Effector CD4-positive, alpha-beta T cell (primary cell): ENCODE measurements around the gene LRRC17. TPM values are rescaled to one million over a fixed set of nuclear protein-coding genes. Genes with fewer than 3 reads are reported as not detected.

Experiments used
- DNase-seq: peaks from one replicate; pipeline ENCODE4 v3.0.0-alpha.2; 2020
- total RNA-seq: gene quantifications from one replicate; lab custom pipeline; 2026; lab: John Stamatoyannopoulos, UW

LRRC17 gene
- total RNA-seq = not detected

DNA sequence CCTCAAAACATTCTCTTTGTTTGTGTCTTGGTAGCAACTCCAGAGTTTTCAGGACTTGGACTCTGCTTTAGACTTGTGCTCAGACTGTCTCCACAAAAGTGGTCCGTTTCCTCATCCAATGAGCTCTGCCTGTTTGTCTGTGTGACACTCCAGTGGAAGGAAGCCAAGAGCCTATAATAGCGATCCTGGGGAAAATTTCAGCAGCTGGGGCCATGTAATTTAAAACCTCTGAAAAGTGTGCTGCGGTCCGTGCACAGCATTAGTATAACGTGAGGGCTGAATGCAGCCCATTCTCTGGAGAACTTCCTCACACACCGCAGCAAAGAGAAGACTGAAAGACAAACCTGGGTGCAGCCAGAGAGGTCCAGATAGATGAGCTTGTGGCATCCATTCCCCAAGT, at the start of gene LRRC17:
LRRC17 (plus strand) TSS at position 259 of the 400 bp plus-strand sequence. CDS start 20,914 bp downstream, outside the sequence.
- DNase-seq = no peak

GRCh38 chr7:102864958-102865357, 47.8 kb upstream of the LRRC17 start:
- no peak for DNase-seq

DNA sequence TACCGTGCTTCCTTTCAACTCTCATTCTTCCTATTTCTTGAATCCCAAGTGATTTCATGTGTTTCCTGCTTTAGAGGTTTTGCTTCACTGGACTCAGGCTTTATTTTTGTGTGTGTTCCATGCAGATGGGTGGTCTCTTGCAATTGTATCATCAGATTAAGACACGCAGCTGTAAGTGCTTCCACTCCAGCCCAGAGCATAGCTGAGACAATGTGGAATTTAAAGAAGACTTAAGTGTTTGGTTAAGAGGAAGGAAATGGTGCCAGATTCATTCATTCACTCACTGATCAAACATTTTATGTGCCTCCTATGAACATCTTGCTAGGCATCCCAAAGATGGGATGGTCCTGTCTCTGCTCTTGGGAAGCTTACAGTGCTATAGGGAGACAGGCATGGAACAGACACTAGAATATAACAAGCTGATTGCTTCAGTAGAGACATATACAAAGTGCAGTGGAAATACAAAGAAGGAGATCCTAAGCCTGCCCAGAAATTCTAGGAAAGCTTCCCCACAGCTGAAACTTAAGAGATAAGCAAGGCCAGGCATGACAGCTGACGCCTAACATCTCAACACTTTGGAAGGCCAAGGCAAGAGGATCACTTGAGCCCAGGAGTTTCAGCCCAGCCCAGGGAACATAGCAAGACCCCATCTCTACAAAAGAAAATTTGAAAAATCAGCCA, 46.1 kb upstream of the LRRC17 start:
- no peak for DNase-seq

DNA sequence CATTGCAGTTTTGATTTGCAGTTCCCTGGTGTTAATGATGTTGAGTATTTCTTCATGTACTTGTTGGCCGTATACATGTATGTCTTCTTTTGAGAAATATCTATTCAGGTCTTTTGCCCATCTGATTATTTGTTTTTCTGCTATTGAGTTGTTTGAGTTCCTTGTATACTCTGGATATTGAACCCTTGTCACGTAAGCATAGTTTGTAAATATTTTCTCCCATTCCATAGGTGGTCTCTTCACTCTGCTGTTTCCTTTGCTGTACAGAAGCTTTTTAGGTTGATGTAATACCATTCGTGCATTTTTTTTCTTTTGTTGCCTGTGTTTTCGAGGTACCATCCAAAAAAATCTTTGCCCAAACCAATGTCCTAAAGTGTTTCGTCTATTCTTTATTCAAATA, 43.6 kb upstream of the LRRC17 start:
- DNase-seq = no peak

DNA sequence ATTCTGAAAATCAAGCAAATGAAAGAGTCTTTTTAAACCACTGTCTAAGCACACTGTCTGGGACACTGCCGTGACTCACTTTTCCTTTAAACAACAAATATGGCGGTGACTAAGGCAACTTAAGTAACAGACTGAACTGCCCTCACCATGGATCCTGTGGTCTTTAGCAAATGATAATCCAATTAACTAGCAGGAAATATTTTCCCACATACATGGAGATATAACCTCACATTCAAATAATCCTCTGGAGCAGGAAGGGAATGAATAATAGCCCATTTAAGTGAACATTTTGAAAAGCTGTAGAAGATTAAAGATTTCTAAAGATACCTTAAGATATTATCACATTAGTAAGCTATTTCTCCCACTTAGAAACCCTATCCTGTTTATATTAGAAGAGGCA, 40.3 kb upstream of the LRRC17 start:
- no peak for DNase-seq

DNA sequence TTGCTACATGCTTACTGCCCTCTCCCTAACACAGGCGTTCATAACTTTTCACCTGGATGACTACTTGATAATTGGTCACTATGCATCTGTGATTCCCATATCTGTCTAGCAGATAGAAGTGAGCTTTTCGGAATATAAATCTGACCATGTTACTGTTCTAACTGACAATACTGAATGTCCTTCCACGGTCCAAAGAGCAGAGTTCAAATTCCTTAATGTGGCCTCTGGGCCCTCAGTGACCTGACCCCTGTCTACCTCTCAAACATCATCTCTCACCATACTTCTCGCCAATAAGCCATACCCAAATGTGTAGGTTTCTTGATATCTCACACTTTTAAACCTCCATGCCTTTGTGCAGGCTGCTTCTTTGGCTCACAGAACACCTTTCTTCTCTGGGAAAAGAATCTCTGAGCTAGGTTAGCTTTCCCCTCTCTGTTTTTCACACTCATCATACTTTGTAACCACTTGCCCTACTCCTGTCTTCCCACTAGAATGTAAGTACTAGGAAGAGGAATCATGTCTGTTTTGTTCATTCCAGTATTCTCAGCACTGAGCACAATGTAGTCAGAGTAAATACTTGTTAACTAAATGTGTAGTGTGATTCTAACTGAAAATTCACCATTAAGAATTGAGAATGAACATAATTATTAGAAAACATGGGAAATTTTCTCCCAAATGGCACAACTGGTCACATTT, 39.2 kb upstream of the LRRC17 start:
- no peak for DNase-seq

- no peak for DNase-seq
Measured at GRCh38 chr7:102874166-102874829, 38.5 kb upstream of the LRRC17 start.

- DNase-seq = no peak
Measured at GRCh38 chr7:102874966-102875365, 37.8 kb upstream of the LRRC17 start.

GRCh38 chr7:102875700-102876295, 37.0 kb upstream of the LRRC17 start:
- no peak for DNase-seq

GRCh38 chr7:102883098-102883860, 29.5 kb upstream of the LRRC17 start:
- DNase-seq = no peak

GRCh38 chr7:102888561-102889233, 24.1 kb upstream of the LRRC17 start:
- no peak for DNase-seq

- DNase-seq = no peak
Measured at GRCh38 chr7:102889851-102890250, 22.9 kb upstream of the LRRC17 start.

- DNase-seq = no peak
Measured at GRCh38 chr7:102890292-102890970, 22.4 kb upstream of the LRRC17 start.

- no peak for DNase-seq
Measured at GRCh38 chr7:102890971-102891692, 21.7 kb upstream of the LRRC17 start.

GRCh38 chr7:102891693-102892261, 21.0 kb upstream of the LRRC17 start:
- DNase-seq = no peak

GRCh38 chr7:102892631-102893278, 20.0 kb upstream of the LRRC17 start:
- DNase-seq = no peak

DNA sequence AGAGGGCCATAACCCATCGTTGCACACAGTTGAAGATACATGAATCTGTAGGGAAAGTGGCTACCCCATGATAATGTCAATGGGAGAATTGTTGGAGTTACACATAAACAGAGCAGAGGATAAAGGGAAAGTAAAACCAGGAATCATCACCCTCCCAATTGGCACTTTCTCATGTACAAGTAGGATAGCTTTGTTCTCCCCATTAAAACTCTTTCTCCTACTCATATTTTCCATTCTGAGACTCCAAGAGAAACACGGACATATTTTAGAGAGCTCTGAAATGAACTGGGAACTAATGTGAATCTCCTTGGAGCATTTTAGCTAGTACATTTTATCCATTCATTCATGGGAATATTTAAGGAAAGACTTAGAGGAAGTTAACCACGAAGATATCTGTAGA, 17.2 kb upstream of the LRRC17 start:
- DNase-seq = no peak

DNA sequence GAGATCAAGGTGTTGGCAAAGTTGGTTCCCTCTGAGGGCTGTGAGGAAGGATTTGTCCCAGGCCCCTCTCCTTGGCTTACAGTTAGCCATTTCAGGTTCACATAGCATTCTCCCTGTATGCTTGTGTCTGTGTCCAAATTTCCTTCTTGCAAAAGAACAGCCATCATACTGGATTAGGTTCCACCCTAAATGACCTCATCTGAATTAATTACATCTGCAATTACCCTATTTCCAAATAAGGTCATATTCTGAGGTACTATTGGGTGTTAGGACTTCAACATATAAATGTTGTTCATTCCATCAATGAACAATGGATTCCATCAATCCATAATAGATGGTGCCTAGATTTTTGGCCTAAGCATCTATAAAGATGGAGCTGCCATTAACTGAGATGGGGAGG, 16.2 kb upstream of the LRRC17 start:
- no peak for DNase-seq

DNA sequence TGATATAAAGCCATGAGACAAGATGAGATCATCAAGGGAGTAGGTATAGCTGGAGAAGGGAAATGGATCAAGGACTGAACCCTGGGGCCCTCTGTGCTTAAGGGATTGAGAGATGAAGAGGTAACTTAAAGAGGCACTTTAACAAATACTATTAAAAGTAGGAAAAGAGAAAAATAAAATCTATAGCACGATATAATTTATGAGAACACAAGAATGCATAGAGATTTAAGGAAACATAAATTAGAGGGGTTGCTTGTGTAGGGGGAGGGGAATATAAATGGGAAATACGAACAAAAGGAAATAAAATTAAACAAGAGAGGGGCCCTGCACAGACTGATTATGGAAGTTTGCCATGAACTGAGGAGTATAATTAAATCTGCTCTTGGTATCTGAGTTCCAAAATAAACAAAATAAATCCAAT, 15.6 kb upstream of the LRRC17 start:
- no peak for DNase-seq
